ENCODE measurements around the gene RFX8. TPM values are rescaled to one million over a fixed set of nuclear protein-coding genes. Genes with fewer than 3 reads are reported as not detected.
"Not testable (repeated sequence)": the region's sequence is repeated elsewhere in the genome, so short reads cannot be mapped to it uniquely, and the experiment has no call there.

Gene RFX8
- total RNA-seq, 4 donors from 2014 or later = 2.6 to 3.9 TPM; not detected in 2

- DNase-seq (ENCODE audit: low spot score) (no peak), ATAC-seq (ENCODE audit: low FRiP score) (no peak)
- TF ChIP-seq, protein P1, sequence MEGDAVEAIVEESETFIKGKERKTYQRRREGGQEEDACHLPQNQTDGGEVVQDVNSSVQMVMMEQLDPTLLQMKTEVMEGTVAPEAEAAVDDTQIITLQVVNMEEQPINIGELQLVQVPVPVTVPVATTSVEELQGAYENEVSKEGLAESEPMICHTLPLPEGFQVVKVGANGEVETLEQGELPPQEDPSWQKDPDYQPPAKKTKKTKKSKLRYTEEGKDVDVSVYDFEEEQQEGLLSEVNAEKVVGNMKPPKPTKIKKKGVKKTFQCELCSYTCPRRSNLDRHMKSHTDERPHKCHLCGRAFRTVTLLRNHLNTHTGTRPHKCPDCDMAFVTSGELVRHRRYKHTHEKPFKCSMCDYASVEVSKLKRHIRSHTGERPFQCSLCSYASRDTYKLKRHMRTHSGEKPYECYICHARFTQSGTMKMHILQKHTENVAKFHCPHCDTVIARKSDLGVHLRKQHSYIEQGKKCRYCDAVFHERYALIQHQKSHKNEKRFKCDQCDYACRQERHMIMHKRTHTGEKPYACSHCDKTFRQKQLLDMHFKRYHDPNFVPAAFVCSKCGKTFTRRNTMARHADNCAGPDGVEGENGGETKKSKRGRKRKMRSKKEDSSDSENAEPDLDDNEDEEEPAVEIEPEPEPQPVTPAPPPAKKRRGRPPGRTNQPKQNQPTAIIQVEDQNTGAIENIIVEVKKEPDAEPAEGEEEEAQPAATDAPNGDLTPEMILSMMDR (IDR thresholded peaks at IDR 0.05) = no peak
These were observed 32.8 kb downstream of the RFX8 start for GRCh38 chr2:101442042-101442666.

- TF ChIP-seq, protein P1 (IDR thresholded peaks at IDR 0.05) = no peak
- DNase-seq (ENCODE audit: low spot score) (no peak), ATAC-seq (ENCODE audit: low FRiP score) (no peak)
These were observed 34.7 kb downstream of the RFX8 start for GRCh38 chr2:101440127-101440738.

GRCh38 chr2:101439716-101440115 is 35.2 kb downstream of the RFX8 start:
- no peak for ATAC-seq (ENCODE audit: low FRiP score)
- no peak for DNase-seq (ENCODE audit: low spot score)
- TF ChIP-seq, protein P1 (IDR thresholded peaks at IDR 0.05) = no peak

GRCh38 chr2:101438555-101438954 is 36.4 kb downstream of the RFX8 start:
- DNase-seq (ENCODE audit: low spot score); ATAC-seq (ENCODE audit: low FRiP score): not testable (repeated sequence)

- TF ChIP-seq, protein P1 (IDR thresholded peaks at IDR 0.05) = no peak
- ATAC-seq (ENCODE audit: low FRiP score) = peak; percentile 35
- DNase-seq (ENCODE audit: low spot score) = no peak
These were observed 39.7 kb downstream of the RFX8 start for GRCh38 chr2:101435001-101435862.

- ATAC-seq (ENCODE audit: low FRiP score) (no peak), DNase-seq (ENCODE audit: low spot score) (no peak)
- TF ChIP-seq, protein P1 (IDR thresholded peaks at IDR 0.05) = no peak
These were observed 41.4 kb downstream of the RFX8 start for GRCh38 chr2:101433465-101433864.

GRCh38 chr2:101432411-101433181 is 42.3 kb downstream of the RFX8 start:
- TF ChIP-seq, protein P1 (IDR thresholded peaks at IDR 0.05) = no peak
- no peak for ATAC-seq (ENCODE audit: low FRiP score)
- DNase-seq (ENCODE audit: low spot score) = no peak
